A673 (cell line): ENCODE data around the gene VEGFC. TPM values are rescaled to one million over a fixed set of nuclear protein-coding genes. Genes with fewer than 3 reads are reported as not detected.

ENCODE experiments used
- BruUV-seq: library from RNA; stranded (reverse); fragments of 400-500 nt; replicated peaks from 2 replicates; lab custom pipeline; 2021; lab: Mats Ljungman, UMichigan
- CTCF ChIA-PET: fragments of 300-600 bp; sonication (Branson Sonifier 250); formaldehyde crosslinking; loops from one replicate; lab custom pipeline; 2022; ENCODE audit warnings: antibody characterized with exemption; lab: Charles Lee
- POLR2A ChIA-PET: fragments of 300-600 bp; sonication (Branson Sonifier 250); formaldehyde crosslinking; loops from one replicate; lab custom pipeline; 2022; ENCODE audit warnings: antibody characterized with exemption; ENCODE audit not compliant: low non-redundant PET; lab: Charles Lee
- DNase-seq: peaks from one replicate; pipeline ENCODE4 v3.0.0-alpha.2; 2015; ENCODE audit warnings: low spot score
- H3K27ac ChIP-seq: fragments of 200-600 bp; sonication (generic); 2 replicates; pipeline ENCODE4 v1.5.1; 2016; ENCODE audit warnings: mixed run types, low read depth, mild to moderate bottlenecking, mixed read lengths, antibody characterized with exemption, low read length; ENCODE audit not compliant: poor library complexity, severe bottlenecking
- H3K27me3 ChIP-seq: fragments of 200-600 bp; sonication (generic); replicated peaks from 2 replicates; pipeline ENCODE4 v1.6.1; 2017; ENCODE audit warnings: mixed run types, low read depth, mild to moderate bottlenecking, mixed read lengths, antibody characterized with exemption, low read length; ENCODE audit not compliant: insufficient read depth, poor library complexity
- H3K36me3 ChIP-seq: fragments of 200-600 bp; sonication (generic); 2 replicates; pipeline ENCODE4 v1.6.1; 2016; ENCODE audit warnings: mixed run types, mild to moderate bottlenecking, mixed read lengths, antibody characterized with exemption, low read length; ENCODE audit not compliant: insufficient read depth, poor library complexity, severe bottlenecking
- H3K4me1 ChIP-seq: fragments of 200-600 bp; sonication (generic); 2 replicates; pipeline ENCODE4 v1.6.1; 2017; ENCODE audit warnings: mixed run types, mild to moderate bottlenecking, mixed read lengths, antibody characterized with exemption, low read length; ENCODE audit not compliant: insufficient read depth, poor library complexity, severe bottlenecking
- H3K4me3 ChIP-seq: fragments of 200-600 bp; sonication (generic); 2 replicates; pipeline ENCODE4 v1.5.1; 2016; ENCODE audit warnings: low read depth, mixed run types, mild to moderate bottlenecking, mixed read lengths, low read length; ENCODE audit not compliant: poor library complexity, severe bottlenecking
- H3K9me3 ChIP-seq: fragments of 200-600 bp; sonication (generic); 2 replicates; pipeline ENCODE4 v1.6.1; 2016; ENCODE audit warnings: mixed run types, low read depth, mild to moderate bottlenecking, mixed read lengths, antibody characterized with exemption, low read length; ENCODE audit not compliant: poor library complexity, severe bottlenecking
- EZH2 ChIP-seq: fragments of 200-600 bp; sonication (generic); IDR thresholded peaks from 2 replicates; pipeline ENCODE4 v1.6.1; 2017; ENCODE audit warnings: borderline replicate concordance, low read depth, mild to moderate bottlenecking, mixed read lengths, antibody characterized with exemption, low read length; ENCODE audit not compliant: poor library complexity, severe bottlenecking
- intact Hi-C: fragments of 100-400 bp; cut with micrococcal nuclease; formaldehyde crosslinking; loops from one replicate; pipeline ENCODE4 v1.10.0; 2022; ENCODE audit not compliant: unreplicated experiment
- total RNA-seq: library from RNA; stranded (reverse); gene quantifications from 2 replicates; pipeline ENCODE4 v1.2.3, GENCODE V29; 2021
- TF ChIP-seq, protein P1 (sequence below): fragments of 300-800, 200-600 bp; sonication (generic); conservative IDR thresholded peaks from 2 replicates; pipeline ENCODE4 v1.5.1; 2017; ENCODE audit warnings: low read depth, mild to moderate bottlenecking, antibody characterized with exemption, low read length, moderate library complexity, mixed read lengths

The VEGFC gene
- total RNA-seq, 1 experiment from 2014 or later, result not detected

DNA sequence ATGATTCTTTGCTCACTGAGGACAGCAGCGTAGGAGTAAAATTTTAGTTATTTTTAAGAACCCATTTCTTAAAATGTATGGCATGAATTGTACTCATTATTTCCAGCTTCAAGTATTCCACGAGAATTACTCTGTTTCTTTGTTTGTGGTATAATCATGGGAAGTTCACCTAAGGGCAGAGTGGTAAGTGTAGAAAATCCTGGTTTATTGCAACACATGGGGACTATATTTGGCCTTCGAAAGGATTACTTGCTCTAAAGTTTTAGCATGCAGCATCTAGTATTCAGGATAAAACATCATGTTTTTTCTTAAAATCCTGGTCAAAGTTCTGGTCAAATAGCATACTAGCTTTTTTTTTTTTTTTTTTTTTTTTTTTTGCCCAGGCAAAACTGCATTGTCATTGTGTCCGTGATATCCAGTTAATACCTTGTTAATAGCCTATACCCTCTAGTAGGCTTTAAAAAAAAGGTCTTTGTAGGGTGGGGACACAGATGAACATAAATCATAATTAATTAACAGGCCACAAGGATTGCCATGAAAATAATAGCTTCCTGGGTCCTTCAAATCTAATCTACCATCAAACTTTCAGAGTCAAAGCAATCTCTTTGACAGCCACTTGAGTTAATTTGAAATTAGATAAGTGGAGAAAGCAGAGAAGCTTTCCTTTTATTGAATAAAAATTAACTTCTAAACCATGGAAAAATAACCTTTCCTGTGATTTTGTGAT lies 44.6 kb upstream of the VEGFC start:
- ChIA-PET POLR2A (no interaction called here), CTCF (no interaction called here)
- intact Hi-C loops, result no loop called here
- Histone ChIP-seq H3K27me3 (peaks cover 32% of the 10 kb centered on the region), H3K4me1 (peaks cover 6% of the 10 kb centered on the region), H3K9me3 (no peaks in the 10 kb centered on the region), H3K4me3 (no peak overlapping the region), H3K36me3 (no peaks in the 10 kb centered on the region), H3K27ac (no peak overlapping the region)
- no peak for TF ChIP-seq EZH2
- TF ChIP-seq, protein P1, sequence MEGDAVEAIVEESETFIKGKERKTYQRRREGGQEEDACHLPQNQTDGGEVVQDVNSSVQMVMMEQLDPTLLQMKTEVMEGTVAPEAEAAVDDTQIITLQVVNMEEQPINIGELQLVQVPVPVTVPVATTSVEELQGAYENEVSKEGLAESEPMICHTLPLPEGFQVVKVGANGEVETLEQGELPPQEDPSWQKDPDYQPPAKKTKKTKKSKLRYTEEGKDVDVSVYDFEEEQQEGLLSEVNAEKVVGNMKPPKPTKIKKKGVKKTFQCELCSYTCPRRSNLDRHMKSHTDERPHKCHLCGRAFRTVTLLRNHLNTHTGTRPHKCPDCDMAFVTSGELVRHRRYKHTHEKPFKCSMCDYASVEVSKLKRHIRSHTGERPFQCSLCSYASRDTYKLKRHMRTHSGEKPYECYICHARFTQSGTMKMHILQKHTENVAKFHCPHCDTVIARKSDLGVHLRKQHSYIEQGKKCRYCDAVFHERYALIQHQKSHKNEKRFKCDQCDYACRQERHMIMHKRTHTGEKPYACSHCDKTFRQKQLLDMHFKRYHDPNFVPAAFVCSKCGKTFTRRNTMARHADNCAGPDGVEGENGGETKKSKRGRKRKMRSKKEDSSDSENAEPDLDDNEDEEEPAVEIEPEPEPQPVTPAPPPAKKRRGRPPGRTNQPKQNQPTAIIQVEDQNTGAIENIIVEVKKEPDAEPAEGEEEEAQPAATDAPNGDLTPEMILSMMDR, result no peak
- no peak for DNase-seq
- BruUV-seq, result no TSS peak

GRCh38 chr4:176834531-176834930 lies 41.8 kb upstream of the VEGFC start:
- ChIA-PET CTCF (no interaction called here), POLR2A (no interaction called here)
- intact Hi-C loops, result no loop called here
- no TSS peak for BruUV-seq
- H3K4me1 ChIP-seq, result no peaks in the 10 kb centered on the region
- H3K36me3 ChIP-seq, result no peaks in the 10 kb centered on the region
- peaks cover 46% of the 10 kb centered on the region for H3K27me3 ChIP-seq
- no peak overlapping the region for H3K27ac ChIP-seq
- H3K9me3 ChIP-seq, result no peaks in the 10 kb centered on the region
- no peak for TF ChIP-seq EZH2
- TF ChIP-seq, protein P1, result no peak
- no peak overlapping the region for H3K4me3 ChIP-seq
- no peak for DNase-seq

DNA sequence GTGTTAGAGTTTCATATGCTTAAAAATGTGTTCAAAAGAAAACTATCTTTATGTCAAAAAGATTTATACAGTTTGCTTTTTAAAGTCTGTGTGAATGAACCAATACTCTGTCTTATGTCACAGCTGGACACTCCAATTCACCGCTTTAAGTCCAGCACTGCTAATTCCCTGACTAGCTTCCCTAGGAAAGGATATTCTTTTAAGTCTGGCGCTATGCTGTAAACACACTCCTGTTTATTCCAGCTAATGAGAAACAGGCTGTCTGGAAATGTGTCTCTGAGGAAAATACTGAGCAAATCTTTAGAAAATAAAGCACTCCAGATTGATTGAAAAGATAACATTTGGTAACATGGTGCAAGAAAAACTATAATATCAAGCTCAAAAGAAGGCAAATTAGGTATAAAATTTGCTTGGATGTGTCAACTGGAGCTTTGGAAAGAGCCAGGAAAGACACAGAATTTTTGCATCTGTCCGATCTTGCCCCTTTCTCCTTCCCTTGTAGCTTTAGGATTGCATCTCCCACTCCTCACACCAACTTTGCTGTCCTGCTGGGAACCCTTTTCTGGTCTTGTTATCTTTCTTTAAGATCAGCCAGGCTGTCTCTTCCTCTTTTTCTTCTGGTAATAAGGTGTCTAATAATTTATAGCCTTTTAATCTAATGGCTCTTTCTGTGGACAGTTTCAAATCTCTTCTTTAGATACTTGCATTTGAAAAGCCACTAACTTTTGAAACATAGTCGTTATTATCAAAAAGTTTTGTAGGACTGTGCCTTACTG lies 40.9 kb upstream of the VEGFC start:
- ChIA-PET POLR2A (no interaction called here), CTCF (no interaction called here)
- no peak overlapping the region for H3K27ac ChIP-seq
- no TSS peak for BruUV-seq
- intact Hi-C loops, result no loop called here
- H3K4me1 ChIP-seq, result no peaks in the 10 kb centered on the region
- H3K36me3 ChIP-seq, result no peaks in the 10 kb centered on the region
- no peak for DNase-seq
- H3K9me3 ChIP-seq, result no peaks in the 10 kb centered on the region
- no peak overlapping the region for H3K4me3 ChIP-seq
- TF ChIP-seq, protein P1, result no peak
- no peak for TF ChIP-seq EZH2
- H3K27me3 ChIP-seq, result peaks cover 48% of the 10 kb centered on the region
